Prostate gland (tissue), 2 donors: Measurements from ENCODE around the gene MCC.

ENCODE experiments used
- POLR2A ChIP-seq: fragments of 450-650 bp; IDR thresholded peaks from one replicate; pipeline ENCODE4 v1.6.1; 2016; ENCODE audit warnings: antibody characterized with exemption, mild to moderate bottlenecking
- POLR2AphosphoS5 ChIP-seq: sonication (generic); formaldehyde crosslinking; IDR thresholded peaks from one replicate; pipeline ENCODE4 v1.6.1; 2017; ENCODE audit warnings: antibody characterized with exemption
- TF ChIP-seq, protein P1 (sequence below), 4 experiments: fragments of 200-600 bp in 2 of 4; fragments of 450-650 bp in 2 of 4; sonication (generic) in 2 of 4; IDR thresholded peaks; 1 replicate in 3 of 4; 2 replicates in 1 of 4; pipeline ENCODE4 v1.5.1; 2016 to 2019; ENCODE audit warnings: antibody characterized with exemption in 4 of 4, mild to moderate bottlenecking in 2 of 4, moderate library complexity in 2 of 4

GRCh38 chr5:113274836-113275414, 213.3 kb downstream of the MCC start:
- TF ChIP-seq POLR2AphosphoS5 (no peak), POLR2A (no peak)
- TF ChIP-seq, protein P1, sequence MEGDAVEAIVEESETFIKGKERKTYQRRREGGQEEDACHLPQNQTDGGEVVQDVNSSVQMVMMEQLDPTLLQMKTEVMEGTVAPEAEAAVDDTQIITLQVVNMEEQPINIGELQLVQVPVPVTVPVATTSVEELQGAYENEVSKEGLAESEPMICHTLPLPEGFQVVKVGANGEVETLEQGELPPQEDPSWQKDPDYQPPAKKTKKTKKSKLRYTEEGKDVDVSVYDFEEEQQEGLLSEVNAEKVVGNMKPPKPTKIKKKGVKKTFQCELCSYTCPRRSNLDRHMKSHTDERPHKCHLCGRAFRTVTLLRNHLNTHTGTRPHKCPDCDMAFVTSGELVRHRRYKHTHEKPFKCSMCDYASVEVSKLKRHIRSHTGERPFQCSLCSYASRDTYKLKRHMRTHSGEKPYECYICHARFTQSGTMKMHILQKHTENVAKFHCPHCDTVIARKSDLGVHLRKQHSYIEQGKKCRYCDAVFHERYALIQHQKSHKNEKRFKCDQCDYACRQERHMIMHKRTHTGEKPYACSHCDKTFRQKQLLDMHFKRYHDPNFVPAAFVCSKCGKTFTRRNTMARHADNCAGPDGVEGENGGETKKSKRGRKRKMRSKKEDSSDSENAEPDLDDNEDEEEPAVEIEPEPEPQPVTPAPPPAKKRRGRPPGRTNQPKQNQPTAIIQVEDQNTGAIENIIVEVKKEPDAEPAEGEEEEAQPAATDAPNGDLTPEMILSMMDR (IDR thresholded peaks at IDR 0.05), result no peak
